ENCODE results near the gene RASGEF1B.

Gene RASGEF1B

GRCh38 chr4:81465406-81466340, 6.0 kb downstream of the RASGEF1B start:
- DNase-seq, result no peak

- no peak for DNase-seq
Observed at GRCh38 chr4:81460834-81461233, 10.9 kb downstream of the RASGEF1B start.

- DNase-seq, result no peak
Observed at GRCh38 chr4:81460191-81460701, 11.5 kb downstream of the RASGEF1B start.

GRCh38 chr4:81459228-81459627, 12.5 kb downstream of the RASGEF1B start:
- no peak for DNase-seq

- DNase-seq, result no peak
Observed at GRCh38 chr4:81457921-81458520, 13.7 kb downstream of the RASGEF1B start.

GRCh38 chr4:81457345-81457744, 14.4 kb downstream of the RASGEF1B start:
- no peak for DNase-seq

GRCh38 chr4:81455897-81456296, 15.8 kb downstream of the RASGEF1B start:
- no peak for DNase-seq

- no peak for DNase-seq
Observed at GRCh38 chr4:81454948-81455347, 16.8 kb downstream of the RASGEF1B start.

- no peak for DNase-seq
Observed at GRCh38 chr4:81454499-81454898, 17.2 kb downstream of the RASGEF1B start.

- no peak for DNase-seq
Observed at GRCh38 chr4:81453024-81453423, 18.7 kb downstream of the RASGEF1B start.

GRCh38 chr4:81452452-81453006, 19.2 kb downstream of the RASGEF1B start:
- DNase-seq, result no peak

- DNase-seq, result no peak
Observed at GRCh38 chr4:81449015-81449414, 22.7 kb downstream of the RASGEF1B start.

- DNase-seq, result no peak
Observed at GRCh38 chr4:81447566-81448229, 24.0 kb downstream of the RASGEF1B start.

GRCh38 chr4:81446634-81447033, 25.1 kb downstream of the RASGEF1B start:
- DNase-seq, result no peak

- no peak for DNase-seq
Observed at GRCh38 chr4:81445196-81445595, 26.5 kb downstream of the RASGEF1B start.

GRCh38 chr4:81442484-81443085, 29.1 kb downstream of the RASGEF1B start:
- DNase-seq, result no peak

- DNase-seq, result no peak
Observed at GRCh38 chr4:81440949-81441348, 30.8 kb downstream of the RASGEF1B start.

- no peak for DNase-seq
Observed at GRCh38 chr4:81436941-81437574, 34.6 kb downstream of the RASGEF1B start.

- DNase-seq, result no peak
Observed at GRCh38 chr4:81436096-81436495, 35.6 kb downstream of the RASGEF1B start.

GRCh38 chr4:81432825-81433224, 38.9 kb downstream of the RASGEF1B start:
- no peak for DNase-seq

GRCh38 chr4:81431971-81432370, 39.7 kb downstream of the RASGEF1B start:
- no peak for DNase-seq

GRCh38 chr4:81429607-81430006, 42.1 kb downstream of the RASGEF1B start:
- no peak for DNase-seq
